Esophagus muscularis mucosa (tissue), 3 donors: ENCODE measurements around the gene PGAM2.

Experiments
- POLR2A ChIP-seq: fragments of 450-650 bp; IDR thresholded peaks from one replicate; pipeline ENCODE4 v1.6.1; 2017; ENCODE audit warnings: antibody characterized with exemption, moderate library complexity, mild to moderate bottlenecking, low read depth
- TF ChIP-seq, protein P1 (sequence below), 3 experiments: fragments of 200-600 bp in 2 of 3; fragments of 450-650 bp in 1 of 3; sonication (generic) in 2 of 3; IDR thresholded peaks; one replicate each; pipeline ENCODE4 v1.5.1; 2017 to 2019; ENCODE audit warnings: antibody characterized with exemption in 3 of 3, mild to moderate bottlenecking in 2 of 3, moderate library complexity in 1 of 3

- TF ChIP-seq, protein P1, sequence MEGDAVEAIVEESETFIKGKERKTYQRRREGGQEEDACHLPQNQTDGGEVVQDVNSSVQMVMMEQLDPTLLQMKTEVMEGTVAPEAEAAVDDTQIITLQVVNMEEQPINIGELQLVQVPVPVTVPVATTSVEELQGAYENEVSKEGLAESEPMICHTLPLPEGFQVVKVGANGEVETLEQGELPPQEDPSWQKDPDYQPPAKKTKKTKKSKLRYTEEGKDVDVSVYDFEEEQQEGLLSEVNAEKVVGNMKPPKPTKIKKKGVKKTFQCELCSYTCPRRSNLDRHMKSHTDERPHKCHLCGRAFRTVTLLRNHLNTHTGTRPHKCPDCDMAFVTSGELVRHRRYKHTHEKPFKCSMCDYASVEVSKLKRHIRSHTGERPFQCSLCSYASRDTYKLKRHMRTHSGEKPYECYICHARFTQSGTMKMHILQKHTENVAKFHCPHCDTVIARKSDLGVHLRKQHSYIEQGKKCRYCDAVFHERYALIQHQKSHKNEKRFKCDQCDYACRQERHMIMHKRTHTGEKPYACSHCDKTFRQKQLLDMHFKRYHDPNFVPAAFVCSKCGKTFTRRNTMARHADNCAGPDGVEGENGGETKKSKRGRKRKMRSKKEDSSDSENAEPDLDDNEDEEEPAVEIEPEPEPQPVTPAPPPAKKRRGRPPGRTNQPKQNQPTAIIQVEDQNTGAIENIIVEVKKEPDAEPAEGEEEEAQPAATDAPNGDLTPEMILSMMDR (IDR thresholded peaks at IDR 0.05) = no peak
- TF ChIP-seq POLR2A = no peak
Measured at GRCh38 chr7:44111761-44112160, 46.4 kb upstream of the PGAM2 start.
